Testis (tissue), 3 donors: ENCODE data around the gene FAM133A. TPM values are rescaled to one million over a fixed set of nuclear protein-coding genes. Genes with fewer than 3 reads are reported as not detected.

Experiments used
- DNase-seq: peaks from one replicate; pipeline ENCODE4 v3.0.0-alpha.2; 2019
- H3K27ac ChIP-seq, 2 donors: fragments of 200-600 bp; sonication (generic); one replicate each; pipeline ENCODE4 v1.5.1; 2019
- H3K27me3 ChIP-seq: fragments of 200-600 bp; sonication (generic); one replicate; pipeline ENCODE4 v1.5.1; 2019
- H3K36me3 ChIP-seq: fragments of 200-600 bp; sonication (generic); one replicate; pipeline ENCODE4 v1.5.1; 2017; ENCODE audit warnings: low read depth; ENCODE audit errors: missing control alignments
- H3K4me1 ChIP-seq: fragments of 200-600 bp; sonication (generic); one replicate; pipeline ENCODE4 v1.5.1; 2019
- H3K4me3 ChIP-seq, 2 donors: fragments of 200-600 bp; sonication (generic); one replicate each; pipeline ENCODE4 v1.5.1; 2017 to 2019
- H3K9me3 ChIP-seq: fragments of 200-600 bp; sonication (generic); one replicate; pipeline ENCODE4 v1.5.1; 2017
- CTCF ChIP-seq, 3 experiments: fragments of 450-650 bp in 2 of 3; fragments of 200-600 bp in 1 of 3; sonication (generic) in 1 of 3; IDR thresholded peaks; one replicate each; pipeline ENCODE4 v1.5.1; 2016 to 2019; ENCODE audit warnings: antibody characterized with exemption in 3 of 3, mild to moderate bottlenecking in 2 of 3, moderate library complexity in 1 of 3
- POLR2A ChIP-seq: fragments of 450-650 bp; IDR thresholded peaks from one replicate; pipeline ENCODE4 v1.6.1; 2017; ENCODE audit warnings: antibody characterized with exemption, mild to moderate bottlenecking, moderate library complexity
- WGBS, 2 donors: methylation state at CpG; one replicate each; pipeline ENCODE4 v1.1.5; 2018; 5-methylcytosine and 5-hydroxymethylcytosine counted together
- intact Hi-C: fragments of 100-400 bp; cut with DNase I; formaldehyde crosslinking; loops from one replicate; pipeline ENCODE4 v1.15.1; 2023; ENCODE audit warnings: low total_unique reads
- polyA plus RNA-seq: library from polyadenylated mRNA; stranded (reverse); fragments of 350-450 nt; fragmentation: Illumina TruSeq; extraction: RNeasy Lipid Tissue Mini Kit (QIAGEN cat#74804); gene quantifications from one replicate; pipeline ENCODE4 v1.2.3, GENCODE V29; 2014; ENCODE audit warnings: low read depth, low replicate concordance; ENCODE audit not compliant: insufficient read depth
- total RNA-seq, 2 donors: library from RNA; depleted of rRNA; stranded (reverse); fragments of >200 nt; gene quantifications; one replicate each; pipeline ENCODE4 v1.2.3, GENCODE V29; 2016

Gene FAM133A
- total and polyA plus RNA-seq, 3 donors from 2014 or later = 3.3 to 27.7 (median 20.6) TPM

- Histone ChIP-seq H3K36me3 (no peaks in the 10 kb centered on the region), H3K27ac (no peak overlapping the region), H3K4me3 (no peak overlapping the region), H3K27me3 (no peaks in the 10 kb centered on the region), H3K4me1 (no peaks in the 10 kb centered on the region), H3K9me3 (no peaks in the 10 kb centered on the region)
- intact Hi-C loops = no loop called here
- WGBS, 2 donors = 89 to 95% methylated on average over 5 of the region's 5 CpGs
- no peak for DNase-seq
- TF ChIP-seq CTCF (IDR thresholded peaks at IDR 0.05) (no peak), POLR2A (no peak)
These were observed 86.2 kb downstream of the FAM133A start for GRCh38 chrX:93760163-93760562.

Other genes with a start within 250 kb of the FAM133A start
- gene NAP1L3, start 628 bp upstream of the FAM133A start, total RNA-seq = 10 to 100 TPM; 37.2 to 51.3 TPM
- 30.0 TPM for gene NAP1L3, start 628 bp upstream of the FAM133A start, polyA plus RNA-seq